ENCODE data around the gene CREB3L1. TPM values are rescaled to one million over a fixed set of nuclear protein-coding genes. Genes with fewer than 3 reads are reported as not detected.

The CREB3L1 gene
- total RNA-seq, 1 experiment from 2014 or later, result 3.3 TPM

- no peak overlapping the region for H4K8ac ChIP-seq (replicated peaks; ENCODE audit: insufficient read length, low read depth, low read length)
- H4K5ac ChIP-seq (ENCODE audit: insufficient read length, low read depth, low read length), result no peak overlapping the region
- H3K23ac ChIP-seq (ENCODE audit: insufficient read length, low read depth, low read length), result no peak overlapping the region
- no peak overlapping the region for H2BK12ac ChIP-seq (ENCODE audit: insufficient read length, low read depth, low read length)
- no peak overlapping the region for H2BK20ac ChIP-seq (ENCODE audit: low read depth, low read length, poor library complexity, severe bottlenecking)
- H2BK15ac ChIP-seq (ENCODE audit: low read depth, low read length), result no peak overlapping the region
- H4K20me1 ChIP-seq (ENCODE audit: control insufficient read depth, insufficient read depth, insufficient read length), result no peaks in the 10 kb centered on the region
- H2BK5ac ChIP-seq (ENCODE audit: insufficient read length, low read length), result no peak overlapping the region
- H2AK5ac ChIP-seq (ENCODE audit: insufficient read length, low read length), result no peak overlapping the region
- no peak overlapping the region for H3K27ac Mint-ChIP-seq
- no peak overlapping the region for H3K4ac ChIP-seq (ENCODE audit: low read depth, low read length)
- H3K14ac ChIP-seq (ENCODE audit: insufficient read depth, low read length), result no peak overlapping the region
- H3K9me3 ChIP-seq (ENCODE audit: control insufficient read depth, low read depth, low read length), result no peaks in the 10 kb centered on the region
- no peaks in the 10 kb centered on the region for H3K4me1 ChIP-seq (ENCODE audit: insufficient read depth, low read length)
- no peak overlapping the region for H3T11ph ChIP-seq (ENCODE audit: low read length)
- no peak overlapping the region for H3K27ac ChIP-seq (ENCODE audit: insufficient read length, low read depth, low read length)
- TF ChIP-seq CTCF (conservative IDR thresholded peaks at IDR 0.05), result no peak
- no CpG with 5 or more reads among the region's 5 CpGs for WGBS (ENCODE audit: extremely low coverage, insufficient read length, low lambda C conversion rate)
- H3K79me2 ChIP-seq (ENCODE audit: insufficient read depth, low read length), result no peaks in the 10 kb centered on the region
- no peak overlapping the region for H3K9ac ChIP-seq (ENCODE audit: extremely low read depth, insufficient read length, low read length)
- no peak overlapping the region for H4K91ac ChIP-seq (ENCODE audit: insufficient read length, low read depth, low read length)
- no peaks in the 10 kb centered on the region for H3K27me3 ChIP-seq (ENCODE audit: insufficient read depth, low read length)
- H2BK120ac ChIP-seq (ENCODE audit: low read depth, low read length, poor library complexity, severe bottlenecking), result no peak overlapping the region
- no peak overlapping the region for H2AFZ ChIP-seq (ENCODE audit: low read length)
- H3K23me2 ChIP-seq (ENCODE audit: insufficient read length, low read depth, low read length, poor library complexity, severe bottlenecking), result no peaks in the 10 kb centered on the region
- no peaks in the 10 kb centered on the region; a peak in 1 of 7 replicates for H3K36me3 Mint-ChIP-seq (ENCODE audit: insufficient read depth in 1 of 3, low read depth in 3 of 3)
- no peaks in the 10 kb centered on the region for H3K9me3 Mint-ChIP-seq
- H3K27me3 Mint-ChIP-seq (ENCODE audit: low read depth), result peaks cover 15% of the 10 kb centered on the region
- peaks cover 19 to 31% of the 10 kb centered on the region in 2 experiments for H3K4me1 Mint-ChIP-seq
- DNase-seq, result no peak
- H3K4me2 ChIP-seq (ENCODE audit: insufficient read depth, insufficient read length, low read length), result no peak overlapping the region
- no peak overlapping the region for H3K18ac ChIP-seq (ENCODE audit: insufficient read length, low read depth, low read length)
- no peak overlapping the region for H3K4me3 Mint-ChIP-seq
- H3K56ac ChIP-seq (ENCODE audit: insufficient read length, low read depth, low read length), result no peak overlapping the region
- no peaks in the 10 kb centered on the region for H3K79me1 ChIP-seq (ENCODE audit: insufficient read depth, low read depth, low read length, poor library complexity, severe bottlenecking)
These were observed 6.8 kb upstream of the CREB3L1 start for GRCh38 chr11:46270684-46271083.
